Kidney (tissue), 14 donors: ENCODE measurements around the gene FBLN1. TPM values are rescaled to one million over a fixed set of nuclear protein-coding genes. Genes with fewer than 3 reads are reported as not detected.

Experiments
- DNase-seq, 5 donors: peaks; one replicate each; pipeline ENCODE4 v3.0.0-alpha.2; 2013 to 2020
- FAIRE-seq: peaks from 2 replicates; lab custom pipeline; 2012; peaks lifted over from hg19 to GRCh38; lab: Jason Lieb, UNC
- H3K27ac ChIP-seq, 2 donors: one replicate each; pipeline ENCODE4 v1.7.0; 2013; ENCODE audit warnings: low read depth in 2 of 2, low read length in 2 of 2, inconsistent platforms in 1 of 2
- H3K27me3 ChIP-seq: one replicate; pipeline ENCODE4 v1.7.1; 2013; ENCODE audit warnings: low read length, inconsistent platforms; ENCODE audit not compliant: control insufficient read depth, insufficient read depth
- H3K36me3 ChIP-seq, 3 donors: one replicate each; pipeline versions ENCODE4 v1.7.0 to v1.7.1; 2013; ENCODE audit warnings: low read length in 3 of 3, control low read depth in 1 of 3, inconsistent platforms in 1 of 3; ENCODE audit not compliant: insufficient read depth in 3 of 3, control insufficient read depth in 2 of 3
- H3K4me1 ChIP-seq, 3 donors: one replicate each; pipeline versions ENCODE4 v1.7.0 to v1.7.1; 2013; ENCODE audit warnings: low read length in 3 of 3, inconsistent platforms in 1 of 3, low read depth in 1 of 3; ENCODE audit not compliant: control insufficient read depth in 2 of 3, insufficient read depth in 2 of 3
- H3K4me3 ChIP-seq, 3 donors: one replicate each; pipeline versions ENCODE4 v1.7.0 to v1.8.1; 2013; ENCODE audit warnings: low read length in 3 of 3, control low read depth in 1 of 3, inconsistent platforms in 1 of 3
- H3K9ac ChIP-seq, 3 donors: one replicate each; pipeline versions ENCODE4 v1.7.0 to v1.7.1; 2013; ENCODE audit warnings: low read length in 3 of 3, control low read depth in 1 of 3, inconsistent platforms in 1 of 3
- H3K9me3 ChIP-seq, 3 donors: one replicate each; pipeline versions ENCODE4 v1.7.0 to v1.7.1; 2013; ENCODE audit warnings: low read length in 3 of 3, control low read depth in 1 of 3, inconsistent platforms in 1 of 3; ENCODE audit not compliant: control insufficient read depth in 2 of 3, insufficient read depth in 1 of 3
- intact Hi-C: fragments of 100-400 bp; cut with DNase I; formaldehyde crosslinking; loops from one replicate; pipeline ENCODE4 v1.11.1; 2022
- polyA plus RNA-seq: library from polyadenylated mRNA; stranded (reverse); fragments of 350-450 nt; fragmentation: Illumina TruSeq; extraction: RNeasy Lipid Tissue Mini Kit (QIAGEN cat#74804); gene quantifications from one replicate; pipeline ENCODE4 v1.2.3, GENCODE V29; 2014; ENCODE audit warnings: low read depth, low replicate concordance; ENCODE audit not compliant: insufficient read depth
- total RNA-seq: library from RNA; stranded (reverse); fragmentation: NEBNext Ultra II Directional; extraction: Animal tissue kit (Norgen Biotek cat#: 25700); gene quantifications from one replicate; pipeline ENCODE4 v1.2.1, GENCODE V29; 2021
- TF ChIP-seq, protein P1 (sequence below): IDR thresholded peaks from 3 replicates; pipeline ENCODE4 v1.5.1; 2012; ENCODE audit warnings: mild to moderate bottlenecking, moderate library complexity, borderline replicate concordance; ENCODE audit not compliant: insufficient read depth; ENCODE audit errors: extremely low read depth
- donor health status: control.
- donor health status: control.
- donor health status: control.
- donor health status: control.
- donor health status: control.
- donor health status: DM: yes; HTN: yes; CAD: no.
- donor health status: Normal renal cell carcinoma (clear cell type).

Gene FBLN1
- total and polyA plus RNA-seq, 2 donors from 2014 or later = 23.3 to 105 TPM

- Histone ChIP-seq H3K36me3 (no peaks in the 10 kb centered on the region), H3K27ac (no peak overlapping the region), H3K4me3 (no peak overlapping the region), H3K9me3 (peaks cover 3 to 7% (median 4%) of the 10 kb centered on the region in 3 donors), H3K9ac (no peak overlapping the region), H3K4me1 (no peaks in the 10 kb centered on the region), H3K27me3 (no peaks in the 10 kb centered on the region)
- DNase-seq (peak in 1 of 5 donors; percentile 25), FAIRE-seq (no peak)
- TF ChIP-seq, protein P1, sequence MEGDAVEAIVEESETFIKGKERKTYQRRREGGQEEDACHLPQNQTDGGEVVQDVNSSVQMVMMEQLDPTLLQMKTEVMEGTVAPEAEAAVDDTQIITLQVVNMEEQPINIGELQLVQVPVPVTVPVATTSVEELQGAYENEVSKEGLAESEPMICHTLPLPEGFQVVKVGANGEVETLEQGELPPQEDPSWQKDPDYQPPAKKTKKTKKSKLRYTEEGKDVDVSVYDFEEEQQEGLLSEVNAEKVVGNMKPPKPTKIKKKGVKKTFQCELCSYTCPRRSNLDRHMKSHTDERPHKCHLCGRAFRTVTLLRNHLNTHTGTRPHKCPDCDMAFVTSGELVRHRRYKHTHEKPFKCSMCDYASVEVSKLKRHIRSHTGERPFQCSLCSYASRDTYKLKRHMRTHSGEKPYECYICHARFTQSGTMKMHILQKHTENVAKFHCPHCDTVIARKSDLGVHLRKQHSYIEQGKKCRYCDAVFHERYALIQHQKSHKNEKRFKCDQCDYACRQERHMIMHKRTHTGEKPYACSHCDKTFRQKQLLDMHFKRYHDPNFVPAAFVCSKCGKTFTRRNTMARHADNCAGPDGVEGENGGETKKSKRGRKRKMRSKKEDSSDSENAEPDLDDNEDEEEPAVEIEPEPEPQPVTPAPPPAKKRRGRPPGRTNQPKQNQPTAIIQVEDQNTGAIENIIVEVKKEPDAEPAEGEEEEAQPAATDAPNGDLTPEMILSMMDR = no peak
- intact Hi-C loops = no loop called here
These were observed 61.8 kb downstream of the FBLN1 start for GRCh38 chr22:45564349-45565030.

GRCh38 chr22:45565171-45565570, 62.5 kb downstream of the FBLN1 start:
- H3K27ac ChIP-seq = no peak overlapping the region
- intact Hi-C loops = no loop called here
- H3K27me3 ChIP-seq = no peaks in the 10 kb centered on the region
- H3K9me3 ChIP-seq = peaks cover 3 to 6% (median 4%) of the 10 kb centered on the region in 3 donors
- no peaks in the 10 kb centered on the region for H3K36me3 ChIP-seq
- no peak overlapping the region for H3K4me3 ChIP-seq
- DNase-seq (peak in 1 of 5 donors; percentile 29), FAIRE-seq (no peak)
- TF ChIP-seq, protein P1 = no peak
- H3K9ac ChIP-seq = no peak overlapping the region
- no peaks in the 10 kb centered on the region for H3K4me1 ChIP-seq

- peaks cover 0 to 3% (median 2%) of the 10 kb centered on the region in 3 donors for H3K9me3 ChIP-seq
- no peaks in the 10 kb centered on the region for H3K4me1 ChIP-seq
- H3K9ac ChIP-seq = no peak overlapping the region
- DNase-seq (no peak), FAIRE-seq (no peak)
- no peaks in the 10 kb centered on the region for H3K27me3 ChIP-seq
- no peak overlapping the region for H3K27ac ChIP-seq
- intact Hi-C loops = no loop called here
- H3K4me3 ChIP-seq = no peak overlapping the region
- H3K36me3 ChIP-seq = no peaks in the 10 kb centered on the region
- TF ChIP-seq, protein P1 = no peak
These were observed 63.3 kb downstream of the FBLN1 start for GRCh38 chr22:45565973-45566372.

GRCh38 chr22:45568213-45568612, 65.5 kb downstream of the FBLN1 start:
- DNase-seq = no peak

More at GRCh38 chr22:45568213-45568612, 65.5 kb downstream of the FBLN1 start:
- H3K27me3 ChIP-seq = no peaks in the 10 kb centered on the region
- H3K36me3 ChIP-seq = no peaks in the 10 kb centered on the region
- TF ChIP-seq, protein P1 = no peak
- intact Hi-C loops = no loop called here
- no peak overlapping the region for H3K9ac ChIP-seq
- FAIRE-seq = no peak
- no peak overlapping the region for H3K4me3 ChIP-seq
- peaks cover 0 to 5% (median 4%) of the 10 kb centered on the region in 3 donors for H3K9me3 ChIP-seq
- H3K27ac ChIP-seq = no peak overlapping the region
- no peaks in the 10 kb centered on the region for H3K4me1 ChIP-seq
